Natural killer cell (primary cell): ENCODE results near the gene DENND1C. TPM values are rescaled to one million over a fixed set of nuclear protein-coding genes. Genes with fewer than 3 reads are reported as not detected.

Experiments used
- ATAC-seq, 3 donors: fragments of 150-1000 bp in 2 of 3; fragments of 200-7000 bp in 1 of 3; cut with Tn5 transposase; 1 replicate in 1 of 3; 2 replicates in 2 of 3; pipeline ENCODE4 v1.10.0; 2021; ENCODE audit warnings: mild to moderate bottlenecking in 2 of 3, moderate library complexity in 2 of 3
- DNase-seq, 2 donors: peaks; one replicate each; pipeline versions ENCODE4 v3.0.0 to v3.0.0-alpha.2; 2013 to 2021; ENCODE audit warnings: mixed read lengths in 1 of 2
- H3K27ac ChIP-seq: one replicate; pipeline ENCODE4 v1.5.1; 2013; ENCODE audit warnings: mild to moderate bottlenecking, low read length
- H3K27me3 ChIP-seq: one replicate; pipeline ENCODE4 v1.6.1; 2013; ENCODE audit warnings: low read length; ENCODE audit not compliant: control insufficient read depth, insufficient read depth
- H3K36me3 ChIP-seq: one replicate; pipeline ENCODE4 v1.6.1; 2013; ENCODE audit warnings: low read length; ENCODE audit not compliant: control insufficient read depth, insufficient read depth
- H3K4me1 ChIP-seq: one replicate; pipeline ENCODE4 v1.6.1; 2013; ENCODE audit warnings: low read length; ENCODE audit not compliant: control insufficient read depth, insufficient read depth
- H3K4me3 ChIP-seq: one replicate; pipeline ENCODE4 v1.5.1; 2013; ENCODE audit warnings: low read length
- H3K9me3 ChIP-seq: one replicate; pipeline ENCODE4 v1.6.1; 2013; ENCODE audit warnings: low read length; ENCODE audit not compliant: control insufficient read depth, insufficient read depth
- H3K27ac Mint-ChIP-seq, 2 donors: one replicate each; pipeline ENCODE4 v1.8.0; 2022; ENCODE audit warnings: mild to moderate bottlenecking in 2 of 2, mixed read lengths in 2 of 2, moderate library complexity in 1 of 2
- H3K27me3 Mint-ChIP-seq, 2 donors: one replicate each; pipeline ENCODE4 v1.8.0; 2022; ENCODE audit warnings: low read depth in 2 of 2, mixed read lengths in 2 of 2
- H3K36me3 Mint-ChIP-seq: one replicate; pipeline ENCODE4 v1.8.0; 2022; ENCODE audit warnings: mixed read lengths
- H3K4me1 Mint-ChIP-seq, 2 donors: one replicate each; pipeline ENCODE4 v1.8.0; 2022; ENCODE audit warnings: mixed read lengths in 2 of 2
- H3K4me3 Mint-ChIP-seq: one replicate; pipeline ENCODE4 v1.8.0; 2022; ENCODE audit warnings: mild to moderate bottlenecking, moderate library complexity, mixed read lengths
- H3K9me3 Mint-ChIP-seq, 2 donors: one replicate each; pipeline ENCODE4 v1.8.0; 2022; ENCODE audit warnings: mixed read lengths in 2 of 2
- CTCF ChIP-seq: fragments of 200-600 bp; IDR thresholded peaks from one replicate; pipeline ENCODE4 v1.8.0; 2022; ENCODE audit warnings: antibody characterized with exemption
- WGBS: methylation state at CpG from one replicate; pipeline ENCODE4 v1.1.7; 2013; ENCODE audit warnings: missing lambda C conversion rate; ENCODE audit not compliant: insufficient coverage; 5-methylcytosine and 5-hydroxymethylcytosine counted together
- intact Hi-C: fragments of 100-400 bp; cut with micrococcal nuclease; formaldehyde crosslinking; loops from one replicate; pipeline ENCODE4 v1.14.2; 2022
- total RNA-seq, 4 donors: library from RNA; stranded (reverse); fragments of 120-200 nt in 1 of 4; gene quantifications; one replicate each; pipeline versions ENCODE4 v1.2.3 to v1.2.4, GENCODE V29; 2013 to 2022

DENND1C gene
- total RNA-seq, 3 donors from 2014 or later (not counting 1 experiment from before 2014, with no cell fraction given) = 175 to 197 (median 188) TPM

GRCh38 chr19:6484831-6485230, 3.2 kb upstream of the DENND1C start:
- H3K27ac ChIP-seq = no peak overlapping the region
- H3K4me1 Mint-ChIP-seq = peaks cover 47 to 51% of the 10 kb centered on the region in 2 donors
- peaks cover 2% of the 10 kb centered on the region for H3K36me3 ChIP-seq
- DNase-seq = no peak
- H3K9me3 ChIP-seq = no peaks in the 10 kb centered on the region
- no peak overlapping the region for H3K27ac Mint-ChIP-seq
- no peaks in the 10 kb centered on the region for H3K36me3 Mint-ChIP-seq
- no peak for ATAC-seq
- no peaks in the 10 kb centered on the region for H3K27me3 ChIP-seq
- no peaks in the 10 kb centered on the region for H3K27me3 Mint-ChIP-seq
- peaks cover 48% of the 10 kb centered on the region for H3K4me1 ChIP-seq
- H3K9me3 Mint-ChIP-seq = no peaks in the 10 kb centered on the region
- intact Hi-C loops = no loop called here
- H3K4me3 Mint-ChIP-seq = no peak overlapping the region
- TF ChIP-seq CTCF = no peak
- 99% methylated on average over 6 of the region's 7 CpGs for WGBS
- H3K4me3 ChIP-seq = no peak overlapping the region

- ATAC-seq (no peak), DNase-seq (no peak)
- Mint-ChIP-seq H3K36me3 (no peaks in the 10 kb centered on the region), H3K27ac (peak overlapping the region; percentile 95 to 99), H3K4me3 (peak overlapping the region; percentile 9), H3K4me1 (peaks cover 43 to 47% of the 10 kb centered on the region in 2 donors), H3K9me3 (no peaks in the 10 kb centered on the region), H3K27me3 (no peaks in the 10 kb centered on the region)
- TF ChIP-seq CTCF = no peak
- H3K4me3 ChIP-seq = no peak overlapping the region
- H3K36me3 ChIP-seq = peaks cover 3% of the 10 kb centered on the region
- no peaks in the 10 kb centered on the region for H3K9me3 ChIP-seq
- peaks cover 49% of the 10 kb centered on the region for H3K4me1 ChIP-seq
- over 99% methylated on average over 8 of the region's 8 CpGs for WGBS
- intact Hi-C loops = no loop called here
- H3K27me3 ChIP-seq = no peaks in the 10 kb centered on the region
- H3K27ac ChIP-seq = no peak overlapping the region
Observed at GRCh38 chr19:6484230-6484629, 2.6 kb upstream of the DENND1C start.

GRCh38 chr19:6483235-6483634, 1.6 kb upstream of the DENND1C start:
- peaks cover 41 to 46% of the 10 kb centered on the region in 2 donors for H3K4me1 Mint-ChIP-seq
- H3K27ac ChIP-seq = no peak overlapping the region
- DNase-seq (no peak), ATAC-seq (no peak)
- intact Hi-C loops = no loop called here
- H3K4me3 ChIP-seq = no peak overlapping the region
- H3K4me3 Mint-ChIP-seq = peak overlapping the region; percentile 1
- no peaks in the 10 kb centered on the region for H3K27me3 ChIP-seq
- H3K4me1 ChIP-seq = peaks cover 46% of the 10 kb centered on the region
- H3K9me3 ChIP-seq = no peaks in the 10 kb centered on the region
- WGBS = 94% methylated on average over 3 of the region's 3 CpGs
- H3K9me3 Mint-ChIP-seq = no peaks in the 10 kb centered on the region
- H3K27ac Mint-ChIP-seq = peak overlapping the region; percentile 95 to 99
- peaks cover 6% of the 10 kb centered on the region for H3K36me3 ChIP-seq
- TF ChIP-seq CTCF = no peak
- no peaks in the 10 kb centered on the region for H3K27me3 Mint-ChIP-seq
- no peaks in the 10 kb centered on the region for H3K36me3 Mint-ChIP-seq

GRCh38 chr19:6482343-6482686, 728 bp upstream of the DENND1C start:
- Histone ChIP-seq H3K4me1 (peaks cover 46% of the 10 kb centered on the region), H3K27me3 (no peaks in the 10 kb centered on the region), H3K36me3 (peaks cover 9% of the 10 kb centered on the region), H3K9me3 (no peaks in the 10 kb centered on the region), H3K4me3 (peak overlapping the region; percentile 71), H3K27ac (peak overlapping the region; percentile 90)
- 75% methylated on average over 8 of the region's 8 CpGs for WGBS
- H3K36me3 Mint-ChIP-seq = no peaks in the 10 kb centered on the region
- ATAC-seq = peak in 1 of 3 donors; percentile 14
- H3K4me1 Mint-ChIP-seq = peaks cover 41 to 46% of the 10 kb centered on the region in 2 donors
- H3K9me3 Mint-ChIP-seq = no peaks in the 10 kb centered on the region
- H3K27ac Mint-ChIP-seq = peak overlapping the region; percentile 95 to 99
- H3K4me3 Mint-ChIP-seq = peak overlapping the region; percentile 94
- no peaks in the 10 kb centered on the region for H3K27me3 Mint-ChIP-seq
- peak in 1 of 2 donors; percentile 32 for DNase-seq
- TF ChIP-seq CTCF = no peak
- intact Hi-C loops = no loop called here
